GM21360 (cell line): ENCODE results near the gene FALEC.
A peak's percentile ranks its signal among the peaks of the same experiment; 100 is the strongest.
"Not testable (repeated sequence)": the region's sequence is repeated elsewhere in the genome, so short reads cannot be mapped to it uniquely, and the experiment has no call there.

Source experiments
- ATAC-seq: cut with Tn5 transposase; IDR thresholded peaks from one replicate; pipeline ENCODE4 v1.9.1; 2021; ENCODE audit warnings: mild to moderate bottlenecking, moderate library complexity; ENCODE audit not compliant: unreplicated experiment

Gene FALEC

GRCh38 chr1:150573648-150574071 lies 58.1 kb downstream of the FALEC start:
- ATAC-seq = not testable (repeated sequence)

GRCh38 chr1:150574260-150575071 lies 58.9 kb downstream of the FALEC start:
- ATAC-seq = no peak

DNA sequence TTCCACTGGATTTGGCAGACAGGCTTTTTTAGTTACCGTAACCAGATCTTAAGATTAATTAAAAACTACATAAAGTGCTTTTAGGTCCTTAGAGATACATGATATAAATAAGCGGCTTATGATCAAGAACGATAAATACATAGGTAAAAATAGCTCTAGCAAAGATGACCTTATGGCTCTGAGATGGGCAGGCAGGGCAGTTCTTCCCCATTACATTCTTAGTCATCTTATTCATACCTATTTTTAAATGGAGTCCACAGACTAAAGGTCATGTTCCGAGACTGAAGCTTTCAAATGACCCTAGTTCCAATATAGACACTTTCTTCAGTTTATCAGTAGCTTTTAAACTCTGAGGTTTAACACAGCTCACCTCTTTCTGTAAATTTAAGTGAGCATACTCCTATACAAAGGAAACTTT lies 59.5 kb downstream of the FALEC start:
- ATAC-seq = no peak

DNA sequence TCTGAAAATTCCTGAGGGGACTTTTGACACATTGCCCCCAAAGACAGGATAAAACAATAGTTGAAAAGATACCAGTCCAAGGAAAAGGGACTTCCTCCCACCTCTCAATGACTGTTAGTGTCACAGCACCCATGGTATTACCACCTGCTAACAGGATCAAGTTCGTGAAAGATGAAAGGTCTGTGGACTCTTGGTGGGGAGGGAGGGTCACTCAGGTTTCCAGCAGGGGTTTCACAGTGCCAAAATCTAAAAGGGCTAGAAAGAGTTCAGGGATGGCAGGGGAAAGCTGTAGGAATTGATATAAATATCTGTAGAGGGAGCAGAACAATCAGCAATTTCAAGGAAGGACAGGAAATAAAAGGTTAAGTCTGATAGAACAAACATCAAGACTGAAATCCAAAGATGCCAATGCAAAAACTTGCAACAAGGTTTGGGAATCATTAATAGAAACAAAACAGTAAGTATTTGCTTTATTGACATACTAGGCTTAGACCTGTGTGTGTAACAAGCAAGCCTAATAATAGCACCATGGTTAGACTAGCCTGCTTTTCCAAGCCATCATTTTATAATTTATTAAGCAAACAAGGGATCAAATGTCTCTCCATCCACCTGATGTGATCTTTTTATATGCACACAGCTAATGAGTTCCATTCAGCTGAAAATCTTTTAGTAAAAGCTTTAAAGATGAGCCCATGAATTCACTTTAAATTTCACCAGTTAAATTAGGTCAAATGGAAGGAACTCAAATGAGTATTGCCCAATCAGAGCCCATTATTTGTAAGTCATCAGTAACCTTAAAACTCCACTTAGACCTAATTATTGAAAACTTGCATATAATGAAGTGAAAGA lies 60.2 kb downstream of the FALEC start:
- ATAC-seq = no peak

- no peak for ATAC-seq
These were observed 60.8 kb downstream of the FALEC start for GRCh38 chr1:150576367-150576711.

DNA sequence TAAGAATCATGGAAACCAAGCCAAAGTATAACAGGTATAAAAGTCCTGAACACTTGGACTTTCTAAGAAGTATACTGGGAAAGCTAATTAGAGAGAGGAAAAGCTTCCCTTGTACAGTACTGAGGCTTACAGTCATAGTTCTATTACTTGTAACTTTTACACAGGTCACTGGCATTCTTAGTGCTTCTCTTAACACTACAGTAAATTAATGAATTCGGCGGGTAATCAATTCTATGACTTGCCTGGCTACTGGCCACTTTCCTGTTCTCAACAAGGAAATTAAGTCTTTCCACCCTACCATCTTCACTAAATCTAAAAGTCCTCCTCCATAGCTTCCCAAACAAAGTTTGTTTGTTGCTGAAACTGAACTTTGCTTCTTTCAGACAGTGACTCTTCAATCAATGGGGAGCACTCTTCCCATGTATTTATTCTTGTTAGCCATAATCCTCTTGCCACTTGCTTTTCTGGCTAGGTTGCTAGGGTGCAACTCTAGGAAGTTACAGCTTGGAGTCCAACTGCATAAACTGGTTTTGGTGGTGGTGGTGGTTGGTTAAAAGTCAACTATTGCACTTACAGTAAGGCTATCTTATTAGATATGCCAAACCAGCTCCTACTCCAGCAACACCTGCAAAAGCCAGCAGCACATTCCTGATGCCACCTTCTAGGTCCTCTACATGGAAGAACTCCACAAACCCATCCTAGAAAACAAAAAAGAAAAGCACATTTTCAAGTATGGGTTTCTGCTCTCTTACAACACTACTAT lies 61.4 kb downstream of the FALEC start:
- no peak for ATAC-seq

DNA sequence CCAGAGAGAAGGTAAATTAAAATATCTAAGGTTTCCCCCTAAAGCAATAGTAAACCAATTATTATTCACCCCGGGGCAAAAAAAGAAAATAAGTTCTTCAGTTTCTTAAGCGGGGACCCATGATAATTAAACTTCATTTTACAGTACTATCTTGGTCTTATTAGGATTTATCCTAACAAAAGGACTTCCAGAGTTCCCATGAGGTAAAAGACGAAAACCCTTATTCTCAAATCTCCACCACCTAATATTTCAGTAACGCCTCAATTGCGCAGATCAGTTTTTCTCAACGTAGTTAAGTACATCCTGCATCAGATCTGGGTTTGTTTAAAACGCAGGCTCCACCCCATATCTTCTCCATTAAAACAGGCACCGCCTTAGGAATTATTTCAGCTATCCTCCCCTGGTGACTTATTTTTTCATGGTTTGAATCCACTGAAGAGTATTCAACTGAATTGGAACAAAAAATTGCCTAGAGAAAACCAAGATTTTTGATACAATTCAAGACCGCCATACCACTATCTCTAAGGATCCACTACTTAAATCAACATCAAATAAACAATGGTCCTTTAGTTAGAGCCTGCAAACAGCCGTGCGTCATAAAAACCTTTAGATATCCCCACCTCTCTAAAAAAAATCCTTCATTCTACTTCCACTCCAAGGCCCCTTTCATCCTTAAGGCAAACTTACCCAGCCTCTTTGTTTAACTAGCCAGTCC lies 62.2 kb downstream of the FALEC start:
- ATAC-seq = no peak

GRCh38 chr1:150578272-150579109 lies 62.9 kb downstream of the FALEC start:
- ATAC-seq = no peak

DNA sequence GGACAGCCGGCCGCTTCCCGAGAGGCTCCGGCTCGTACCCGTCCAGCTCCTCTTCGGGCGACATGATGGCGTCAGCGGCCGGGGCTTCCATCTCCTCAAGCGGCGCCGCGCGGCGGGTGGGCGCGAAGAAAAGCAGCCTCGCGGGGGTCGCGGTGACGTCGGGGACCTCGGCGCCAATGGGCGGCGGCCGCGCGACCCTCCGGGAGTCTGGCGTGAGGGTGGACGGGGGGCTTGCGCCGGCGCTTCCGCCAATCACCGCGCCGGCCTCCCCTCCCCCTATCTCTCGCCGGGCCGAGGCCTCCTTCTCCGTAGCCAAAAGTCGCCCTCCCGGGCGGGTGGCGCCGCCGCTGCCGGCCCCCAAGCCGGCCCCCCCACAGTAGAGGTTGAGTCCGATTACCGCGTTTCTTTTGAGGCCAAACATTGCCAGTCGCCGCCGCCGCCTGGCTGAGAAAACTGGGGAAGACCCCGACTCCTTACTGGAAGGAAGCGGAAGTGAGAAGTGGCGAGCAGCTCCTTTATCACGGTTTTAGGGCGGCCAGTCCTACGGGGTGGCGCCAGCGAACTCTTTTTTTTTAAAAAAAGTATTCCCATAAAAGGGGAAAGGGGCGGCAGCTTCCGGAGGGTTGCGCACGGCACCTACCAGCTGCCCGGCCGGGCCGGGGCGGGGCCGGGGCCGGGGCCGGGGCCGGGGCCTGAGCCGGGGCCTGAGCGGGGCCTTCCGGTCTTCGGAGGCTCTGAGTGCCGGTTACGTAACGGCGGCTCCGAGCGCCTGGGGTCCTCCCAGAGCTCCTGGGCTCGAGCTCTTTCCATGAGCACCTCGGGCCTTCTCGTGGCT lies 63.8 kb downstream of the FALEC start, which contains the start of gene MCL1:
MCL1 (minus strand) TSS at position 501 of the 835 bp plus-strand sequence; CDS start at position 421, 80 bp downstream.
- ATAC-seq = peak; percentile 82

GRCh38 chr1:150579945-150580642 lies 64.5 kb downstream of the FALEC start:
- ATAC-seq = no peak

DNA sequence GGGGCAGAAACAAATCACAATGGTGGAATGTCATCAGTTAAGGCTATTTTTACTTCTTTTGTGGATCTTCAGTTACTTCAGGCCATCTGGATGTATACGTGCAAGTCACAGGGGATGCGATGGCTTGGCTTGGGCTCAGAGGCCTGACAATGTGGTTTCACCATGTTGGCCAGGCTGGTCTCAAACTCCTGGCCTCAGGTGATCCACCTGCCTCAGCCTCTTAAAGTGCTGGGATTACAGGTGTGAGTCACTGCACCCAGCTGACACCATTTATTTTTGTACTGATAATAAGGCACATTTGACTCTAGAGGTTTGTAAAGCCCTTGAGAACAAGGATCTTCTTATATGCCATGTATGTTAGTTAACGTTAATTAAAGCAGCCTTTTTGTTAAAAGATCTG lies 65.4 kb downstream of the FALEC start:
- ATAC-seq = not testable (repeated sequence)

GRCh38 chr1:150581437-150581836 lies 65.9 kb downstream of the FALEC start:
- not testable (repeated sequence) for ATAC-seq

- ATAC-seq = not testable (repeated sequence)
These were observed 66.4 kb downstream of the FALEC start for GRCh38 chr1:150581962-150582361.

DNA sequence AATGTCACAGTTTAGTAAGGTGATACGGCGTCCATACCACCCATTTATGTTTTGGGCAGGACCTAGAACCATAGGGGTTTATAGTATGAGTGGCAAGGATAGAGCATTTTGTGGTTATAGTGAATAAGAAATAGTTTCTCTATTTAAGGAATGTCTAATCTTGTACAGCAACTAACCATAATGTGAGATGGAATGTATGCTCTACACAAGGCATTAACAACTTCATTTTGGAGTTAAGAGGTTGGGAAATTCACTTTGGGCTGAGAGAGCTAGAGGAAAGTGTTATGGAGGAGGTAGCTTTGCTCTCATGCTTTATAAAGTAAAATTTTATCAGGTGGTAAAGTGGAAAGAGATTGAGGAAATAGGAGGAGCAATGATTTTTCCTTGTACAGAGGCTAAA lies 66.8 kb downstream of the FALEC start:
- ATAC-seq = no peak
